Hepatocyte (in vitro differentiated cells): ENCODE measurements around the gene KDM4E. TPM values are rescaled to one million over a fixed set of nuclear protein-coding genes. Genes with fewer than 3 reads are reported as not detected.
"Not testable (repeated sequence)": the region's sequence is repeated elsewhere in the genome, so short reads cannot be mapped to it uniquely, and the experiment has no call there.

ENCODE experiments used
- DNase-seq: peaks from one replicate; pipeline ENCODE4 v3.0.0-alpha.2; 2016; ENCODE audit warnings: low spot score
- H2AFZ ChIP-seq: fragments of 200-600 bp; sonication (generic); 2 replicates; pipeline ENCODE4 v1.6.0; 2016; ENCODE audit warnings: antibody characterized with exemption, mild to moderate bottlenecking
- H3K27ac ChIP-seq: fragments of 200-600 bp; sonication (generic); 2 replicates; pipeline ENCODE4 v1.5.1; 2016; ENCODE audit warnings: mild to moderate bottlenecking
- H3K27me3 ChIP-seq: fragments of 200-600 bp; sonication (generic); 2 replicates; pipeline ENCODE4 v1.6.1; 2016
- H3K36me3 ChIP-seq: fragments of 200-600 bp; sonication (generic); replicated peaks from 2 replicates; pipeline ENCODE4 v1.5.1; 2016; ENCODE audit warnings: low read depth; ENCODE audit not compliant: insufficient read depth
- H3K4me1 ChIP-seq: fragments of 200-600 bp; sonication (generic); 2 replicates; pipeline ENCODE4 v1.5.1; 2016; ENCODE audit warnings: mild to moderate bottlenecking, moderate library complexity; ENCODE audit not compliant: insufficient read depth
- H3K4me2 ChIP-seq: fragments of 200-600 bp; sonication (generic); 2 replicates; pipeline ENCODE4 v1.6.0; 2016
- H3K4me3 ChIP-seq: fragments of 200-600 bp; sonication (generic); 2 replicates; pipeline ENCODE4 v1.5.1; 2016; ENCODE audit warnings: mild to moderate bottlenecking
- H3K79me2 ChIP-seq: fragments of 200-600 bp; sonication (generic); 2 replicates; pipeline ENCODE4 v1.6.0; 2017; ENCODE audit warnings: mild to moderate bottlenecking
- H3K9me2 ChIP-seq: fragments of 200-600 bp; sonication (generic); replicated peaks from 2 replicates; pipeline ENCODE4 v1.6.0; 2017; ENCODE audit warnings: mild to moderate bottlenecking; ENCODE audit not compliant: insufficient read depth
- H3K9me3 ChIP-seq: fragments of 200-600 bp; sonication (generic); 2 replicates; pipeline ENCODE4 v1.5.1; 2016; ENCODE audit warnings: low read depth, mild to moderate bottlenecking
- H4K20me1 ChIP-seq: fragments of 200-600 bp; sonication (generic); 2 replicates; pipeline ENCODE4 v1.6.0; 2016; ENCODE audit warnings: mild to moderate bottlenecking; ENCODE audit not compliant: insufficient read depth, poor library complexity, severe bottlenecking
- EZH2 ChIP-seq: fragments of 200-600 bp; sonication (generic); IDR thresholded peaks from 2 replicates; pipeline ENCODE4 v1.6.1; 2016; ENCODE audit warnings: antibody characterized with exemption, mild to moderate bottlenecking, borderline replicate concordance
- EZH2phosphoT487 ChIP-seq: fragments of 200-600 bp; sonication (generic); IDR thresholded peaks from one replicate; pipeline ENCODE4 v1.6.1; 2018; ENCODE audit warnings: antibody characterized with exemption, mild to moderate bottlenecking, low read depth, moderate library complexity; ENCODE audit not compliant: unreplicated experiment, severe bottlenecking
- WGBS: methylation state at CpG from one replicate; pipeline ENCODE4 v1.1.6; 2016; ENCODE audit warnings: low lambda C conversion rate; ENCODE audit errors: missing lambda C conversion rate; 5-methylcytosine and 5-hydroxymethylcytosine counted together
- polyA plus RNA-seq: library from polyadenylated mRNA; unstranded; fragments of >200 nt; fragmentation: Nextera tagmentation; extraction: Ambion mirVana; gene quantifications from 2 replicates; pipeline ENCODE4 v1.2.1, GENCODE V29; 2016
- total RNA-seq: library from RNA; depleted of rRNA; stranded (reverse); fragments of >200 nt; gene quantifications from 2 replicates; pipeline ENCODE4 v1.2.3, GENCODE V29; 2014
- TF ChIP-seq, protein P1 (sequence below): fragments of 200-600 bp; sonication (generic); IDR thresholded peaks from 2 replicates; pipeline ENCODE4 v1.5.1; 2016; ENCODE audit warnings: antibody characterized with exemption, mild to moderate bottlenecking; ENCODE audit not compliant: poor library complexity

The KDM4E gene
- total and polyA plus RNA-seq, 2 experiments from 2014 or later = not detected

DNA sequence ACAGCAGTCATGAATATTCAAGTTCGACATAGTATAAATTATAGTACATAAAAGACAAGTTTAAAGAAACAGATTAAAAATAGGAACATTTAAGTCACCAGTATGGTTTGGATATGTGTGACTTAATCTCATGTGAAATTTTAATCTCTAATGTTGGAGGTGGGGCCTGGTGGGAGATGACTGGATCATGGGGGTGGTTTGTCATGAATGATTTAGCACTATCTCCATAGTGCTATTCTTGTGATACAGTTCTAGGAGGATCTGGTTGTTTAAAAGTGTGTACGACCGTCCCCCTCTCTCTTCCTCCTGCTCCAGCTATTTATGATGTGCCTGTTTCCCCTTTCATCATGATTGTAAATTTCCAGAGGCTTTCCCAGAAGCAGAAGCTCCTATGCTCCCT lies 3.3 kb downstream of the KDM4E start:
- no peaks in the 10 kb centered on the region for H3K79me2 ChIP-seq
- H2AFZ ChIP-seq = no peak overlapping the region
- no peaks in the 10 kb centered on the region for H4K20me1 ChIP-seq
- no peaks in the 10 kb centered on the region for H3K4me1 ChIP-seq
- whole genome bisulfite sequencing = 62% methylated on average over 3 of the region's 3 CpGs
- no peak overlapping the region for H3K27ac ChIP-seq
- H3K4me3 ChIP-seq = no peak overlapping the region
- no peaks in the 10 kb centered on the region for H3K9me2 ChIP-seq
- no peak for DNase-seq
- H3K4me2 ChIP-seq = no peak overlapping the region
- H3K27me3 ChIP-seq = no peaks in the 10 kb centered on the region
- H3K9me3 ChIP-seq = no peaks in the 10 kb centered on the region
- no peaks in the 10 kb centered on the region for H3K36me3 ChIP-seq
- TF ChIP-seq, protein P1, sequence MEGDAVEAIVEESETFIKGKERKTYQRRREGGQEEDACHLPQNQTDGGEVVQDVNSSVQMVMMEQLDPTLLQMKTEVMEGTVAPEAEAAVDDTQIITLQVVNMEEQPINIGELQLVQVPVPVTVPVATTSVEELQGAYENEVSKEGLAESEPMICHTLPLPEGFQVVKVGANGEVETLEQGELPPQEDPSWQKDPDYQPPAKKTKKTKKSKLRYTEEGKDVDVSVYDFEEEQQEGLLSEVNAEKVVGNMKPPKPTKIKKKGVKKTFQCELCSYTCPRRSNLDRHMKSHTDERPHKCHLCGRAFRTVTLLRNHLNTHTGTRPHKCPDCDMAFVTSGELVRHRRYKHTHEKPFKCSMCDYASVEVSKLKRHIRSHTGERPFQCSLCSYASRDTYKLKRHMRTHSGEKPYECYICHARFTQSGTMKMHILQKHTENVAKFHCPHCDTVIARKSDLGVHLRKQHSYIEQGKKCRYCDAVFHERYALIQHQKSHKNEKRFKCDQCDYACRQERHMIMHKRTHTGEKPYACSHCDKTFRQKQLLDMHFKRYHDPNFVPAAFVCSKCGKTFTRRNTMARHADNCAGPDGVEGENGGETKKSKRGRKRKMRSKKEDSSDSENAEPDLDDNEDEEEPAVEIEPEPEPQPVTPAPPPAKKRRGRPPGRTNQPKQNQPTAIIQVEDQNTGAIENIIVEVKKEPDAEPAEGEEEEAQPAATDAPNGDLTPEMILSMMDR = no peak
- no peak for TF ChIP-seq EZH2phosphoT487
- no peak for TF ChIP-seq EZH2

DNA sequence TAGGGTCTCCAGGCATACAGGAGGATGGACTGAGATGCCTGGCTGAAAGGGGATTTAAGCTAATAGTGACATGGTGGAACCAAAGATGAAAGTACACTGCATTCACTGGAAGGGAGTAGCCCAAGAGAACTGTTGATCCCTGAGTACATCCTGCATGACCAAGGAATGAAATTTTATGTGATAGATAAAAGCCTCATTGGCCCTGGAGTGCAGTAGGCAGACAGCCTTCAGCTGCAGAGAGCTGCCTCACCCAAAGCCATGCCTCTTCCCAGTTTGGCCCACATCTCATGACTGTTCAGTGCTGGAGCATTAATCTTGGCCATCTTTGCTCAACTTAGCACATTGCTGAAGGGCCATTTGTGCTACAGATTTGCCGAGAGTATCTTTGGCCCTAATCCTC lies 8.0 kb downstream of the KDM4E start:
- H3K27me3 ChIP-seq = no peaks in the 10 kb centered on the region
- no peaks in the 10 kb centered on the region for H3K79me2 ChIP-seq
- TF ChIP-seq, protein P1 = no peak
- TF ChIP-seq EZH2 = no peak
- no peak for TF ChIP-seq EZH2phosphoT487
- H3K4me2 ChIP-seq = no peak overlapping the region
- no peak overlapping the region for H2AFZ ChIP-seq
- no peak overlapping the region for H3K4me3 ChIP-seq
- no peaks in the 10 kb centered on the region for H3K9me3 ChIP-seq
- no peaks in the 10 kb centered on the region for H3K36me3 ChIP-seq
- no peaks in the 10 kb centered on the region for H3K9me2 ChIP-seq
- 100% methylated on average over 1 of the region's 1 CpG for WGBS
- no peak overlapping the region for H3K27ac ChIP-seq
- no peaks in the 10 kb centered on the region for H3K4me1 ChIP-seq
- no peaks in the 10 kb centered on the region for H4K20me1 ChIP-seq
- no peak for DNase-seq

DNA sequence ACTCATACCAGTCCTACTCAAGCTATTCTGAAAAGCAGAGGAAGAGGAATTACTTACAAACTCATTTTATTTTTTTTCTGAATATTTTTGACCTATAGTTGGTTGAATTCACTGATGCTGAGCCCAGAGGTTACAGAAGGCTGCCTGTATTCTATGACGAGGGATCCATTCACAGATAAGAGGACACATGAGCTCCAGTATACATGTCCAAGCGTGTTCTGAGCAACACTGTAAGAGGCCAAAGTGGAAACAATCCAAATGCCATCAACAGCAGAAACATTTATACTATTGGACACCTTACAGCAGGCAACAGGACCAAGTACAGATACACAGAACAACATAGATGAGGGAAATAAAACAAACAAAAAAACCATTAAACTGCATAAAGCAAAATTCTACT lies 10.3 kb downstream of the KDM4E start:
- Histone ChIP-seq H3K27me3 (no peaks in the 10 kb centered on the region), H4K20me1 (no peaks in the 10 kb centered on the region), H3K36me3 (no peaks in the 10 kb centered on the region), H3K9me2 (no peaks in the 10 kb centered on the region), H3K4me2 (no peak overlapping the region), H3K27ac (no peak overlapping the region), H2AFZ (no peak overlapping the region), H3K4me1 (no peaks in the 10 kb centered on the region), H3K4me3 (no peak overlapping the region), H3K9me3 (no peaks in the 10 kb centered on the region), H3K79me2 (no peaks in the 10 kb centered on the region)
- no peak for DNase-seq
- TF ChIP-seq EZH2 (no peak), EZH2phosphoT487 (no peak)
- TF ChIP-seq, protein P1 = no peak
- 72% methylated on average over 2 of the region's 2 CpGs for WGBS

DNA sequence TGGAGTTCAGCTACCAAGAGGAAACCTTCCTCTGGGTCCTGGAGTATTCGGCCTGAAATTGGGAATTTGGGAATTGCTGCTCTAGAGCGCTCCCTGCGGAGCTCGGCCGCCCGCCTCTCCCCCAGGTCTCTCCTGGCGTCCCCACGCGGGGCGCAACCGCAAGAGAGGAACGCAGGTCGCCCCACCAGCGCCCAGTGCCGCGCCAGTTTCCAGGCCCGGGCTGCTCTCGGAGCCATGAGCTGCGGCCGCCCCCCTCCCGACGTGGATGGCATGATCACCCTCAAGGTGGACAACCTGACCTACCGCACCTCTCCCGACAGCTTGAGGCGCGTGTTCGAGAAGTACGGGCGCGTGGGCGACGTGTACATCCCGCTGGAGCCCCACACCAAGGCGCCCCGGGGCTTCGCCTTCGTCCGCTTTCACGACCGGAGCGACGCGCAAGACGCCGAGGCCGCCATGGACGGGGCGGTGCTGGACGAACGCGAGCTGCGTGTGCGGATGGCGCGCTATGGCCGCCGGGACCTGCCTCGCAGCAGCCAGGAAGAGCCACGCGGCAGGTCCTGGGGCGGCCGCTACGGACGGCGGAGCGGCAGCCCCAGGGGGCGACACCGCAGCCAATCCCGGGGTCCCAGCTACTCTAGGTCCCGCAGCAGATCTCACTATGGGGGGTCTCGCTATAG lies 12.4 kb downstream of the KDM4E start:
- H3K9me3 ChIP-seq, DNase-seq, H3K4me3 ChIP-seq, H3K27ac ChIP-seq, H3K36me3 ChIP-seq, H2AFZ ChIP-seq, H4K20me1 ChIP-seq, H3K27me3 ChIP-seq, H3K9me2 ChIP-seq, H3K4me2 ChIP-seq, H3K79me2 ChIP-seq, H3K4me1 ChIP-seq: not testable (repeated sequence)
- WGBS = 99% methylated on average over 58 of the region's 71 CpGs
